Adrenal gland (tissue), 5 donors: ENCODE measurements around the gene LINC01488.

Experiments used
- CTCF ChIP-seq, 6 experiments: fragments of 450-650 bp in 4 of 6; fragments of 200-600 bp in 2 of 6; sonication (generic) in 1 of 6; IDR thresholded peaks; 1 replicate in 5 of 6; 2 replicates in 1 of 6; pipeline versions ENCODE4 v1.5.1 to v1.8.0; 2016 to 2021; ENCODE audit warnings: antibody characterized with exemption in 6 of 6, mild to moderate bottlenecking in 2 of 6, moderate library complexity in 1 of 6
- POLR2A ChIP-seq, 2 donors: fragments of 450-650 bp; IDR thresholded peaks; one replicate each; pipeline ENCODE4 v1.6.1; 2017; ENCODE audit warnings: antibody characterized with exemption in 2 of 2, mild to moderate bottlenecking in 2 of 2, moderate library complexity in 1 of 2
- donor health status: DM: no; HTN: no; CAD: no.

- TF ChIP-seq CTCF (IDR thresholded peaks at IDR 0.05) = no peak
- TF ChIP-seq POLR2A (IDR thresholded peaks at IDR 0.05) = no peak
Observed at GRCh38 chr11:69473276-69473845, 8.1 kb upstream of the LINC01488 start.
